GM23338 (cell line): ENCODE measurements around the gene BEST2. TPM values are rescaled to one million over a fixed set of nuclear protein-coding genes. Genes with fewer than 3 reads are reported as not detected.

Experiments
- ATAC-seq: fragments of 200-7000 bp; cut with Tn5 transposase; 3 replicates; pipeline ENCODE4 v1.9.1; 2020
- DNase-seq: peaks from one replicate; pipeline ENCODE4 v3.0.0-alpha.2; 2015; ENCODE audit warnings: low spot score
- H2AFZ ChIP-seq: fragments of 200-600 bp; sonication (generic); 2 replicates; pipeline ENCODE4 v1.8.0; 2016; ENCODE audit warnings: antibody characterized with exemption, mild to moderate bottlenecking, moderate library complexity
- H3F3A ChIP-seq: fragments of 200-600 bp; sonication (generic); replicated peaks from 2 replicates; pipeline ENCODE4 v1.8.0; 2017; ENCODE audit warnings: antibody characterized with exemption, mixed run types, low read depth
- H3K27ac ChIP-seq: fragments of 200-600 bp; sonication (generic); 2 replicates; pipeline ENCODE4 v1.6.1; 2016; ENCODE audit warnings: low read depth
- H3K27me3 ChIP-seq: fragments of 200-600 bp; sonication (generic); 2 replicates; pipeline ENCODE4 v1.8.0; 2016; ENCODE audit warnings: mild to moderate bottlenecking, mixed run types, moderate library complexity; ENCODE audit not compliant: insufficient read depth
- H3K36me3 ChIP-seq: fragments of 200-600 bp; sonication (generic); 2 replicates; pipeline ENCODE4 v1.8.0; 2016; ENCODE audit warnings: mild to moderate bottlenecking; ENCODE audit not compliant: insufficient read depth
- H3K4me1 ChIP-seq: fragments of 200-600 bp; sonication (generic); 2 replicates; pipeline ENCODE4 v1.8.0; 2016; ENCODE audit warnings: mild to moderate bottlenecking, moderate library complexity; ENCODE audit not compliant: insufficient read depth
- H3K4me2 ChIP-seq: fragments of 200-600 bp; sonication (generic); 2 replicates; pipeline ENCODE4 v1.7.1; 2017; ENCODE audit warnings: mixed run types
- H3K4me3 ChIP-seq: fragments of 200-600 bp; sonication (generic); 2 replicates; pipeline ENCODE4 v1.6.1; 2016; ENCODE audit warnings: mixed run types
- H3K79me2 ChIP-seq: fragments of 200-600 bp; sonication (generic); replicated peaks from 2 replicates; pipeline ENCODE4 v1.8.0; 2017; ENCODE audit warnings: mild to moderate bottlenecking; ENCODE audit not compliant: insufficient read depth
- H3K9me2 ChIP-seq: fragments of 200-600 bp; sonication (generic); 2 replicates; pipeline ENCODE4 v1.8.0; 2017; ENCODE audit not compliant: insufficient read depth
- H4K20me1 ChIP-seq: fragments of 200-600 bp; sonication (generic); replicated peaks from 2 replicates; pipeline ENCODE4 v1.8.0; 2017; ENCODE audit warnings: mild to moderate bottlenecking; ENCODE audit not compliant: insufficient read depth
- H3K27ac Mint-ChIP-seq: 2 replicates; pipeline ENCODE4 v1.8.0; 2020; ENCODE audit warnings: inconsistent platforms, mild to moderate bottlenecking, moderate library complexity, mixed read lengths
- H3K27me3 Mint-ChIP-seq: 3 replicates; pipeline ENCODE4 v1.8.0; 2022; ENCODE audit warnings: low read depth, mild to moderate bottlenecking, moderate library complexity, mixed read lengths, inconsistent platforms; ENCODE audit not compliant: insufficient read depth, poor library complexity
- H3K36me3 Mint-ChIP-seq: 3 replicates; pipeline ENCODE4 v1.8.0; 2021; ENCODE audit warnings: low read depth, mild to moderate bottlenecking, inconsistent platforms, moderate library complexity, mixed read lengths
- H3K4me1 Mint-ChIP-seq: 3 replicates; pipeline ENCODE4 v1.8.0; 2020; ENCODE audit warnings: mild to moderate bottlenecking, inconsistent platforms, mixed read lengths
- H3K4me3 Mint-ChIP-seq: 3 replicates; pipeline ENCODE4 v1.8.0; 2021; ENCODE audit warnings: moderate library complexity, mild to moderate bottlenecking, inconsistent platforms, mixed read lengths
- H3K9me3 Mint-ChIP-seq: 3 replicates; pipeline ENCODE4 v1.8.0; 2020; ENCODE audit warnings: moderate library complexity, mild to moderate bottlenecking, inconsistent platforms, mixed read lengths
- CREB1 ChIP-seq: fragments of 250-450 bp; sonication (Bioruptor Pico); IDR thresholded peaks from 2 replicates; pipeline ENCODE4 v1.5.0; 2020; ENCODE audit warnings: low read depth, mild to moderate bottlenecking, moderate library complexity
- EZH2 ChIP-seq: fragments of 200-600 bp; sonication (generic); IDR thresholded peaks from one replicate; pipeline ENCODE4 v1.8.0; 2017; ENCODE audit warnings: antibody characterized with exemption, mild to moderate bottlenecking, low read depth; ENCODE audit not compliant: unreplicated experiment
- EZH2phosphoT487 ChIP-seq: fragments of 200-600 bp; sonication (generic); IDR thresholded peaks from one replicate; pipeline ENCODE4 v1.8.1; 2018; ENCODE audit warnings: antibody characterized with exemption; ENCODE audit not compliant: unreplicated experiment
- JUNB ChIP-seq: IDR thresholded peaks from one replicate; pipeline ENCODE4 v1.6.1; 2016; ENCODE audit warnings: antibody characterized with exemption; ENCODE audit not compliant: unreplicated experiment
- NANOG ChIP-seq: IDR thresholded peaks from 2 replicates; pipeline ENCODE4 v1.6.1; 2016; ENCODE audit warnings: antibody characterized with exemption, borderline replicate concordance
- POLR2AphosphoS5 ChIP-seq: IDR thresholded peaks from 2 replicates; pipeline ENCODE4 v1.6.1; 2016; ENCODE audit warnings: antibody characterized with exemption, low read depth
- ZNF114 ChIP-seq: fragments of 250-450 bp; sonication (Bioruptor Pico); IDR thresholded peaks from 2 replicates; pipeline ENCODE4 v1.5.0; 2020; ENCODE audit warnings: mild to moderate bottlenecking, moderate library complexity
- ZNF331 ChIP-seq: fragments of 250-450 bp; sonication (Bioruptor Pico); IDR thresholded peaks from 2 replicates; pipeline ENCODE4 v1.5.0; 2020; ENCODE audit warnings: low read depth, mild to moderate bottlenecking, moderate library complexity
- polyA plus RNA-seq: library from polyadenylated mRNA; unstranded; fragments of >200 nt; fragmentation: Nextera tagmentation; extraction: Ambion mirVana; gene quantifications from 2 replicates; pipeline ENCODE4 v1.2.1, GENCODE V29; 2016
- total RNA-seq: library from RNA; depleted of rRNA; stranded (reverse); fragments of >200 nt; shearing (Covaris generic); gene quantifications from 2 replicates; pipeline ENCODE4 v1.2.3, GENCODE V29; 2014
- TF ChIP-seq, protein P1 (sequence below), 2 experiments: fragments of 200-600 bp in 1 of 2; sonication (generic) in 1 of 2; conservative IDR thresholded peaks; 2 replicates each; pipeline versions ENCODE4 v1.5.1 to v1.6.1; 2016 to 2017; ENCODE audit warnings: antibody characterized with exemption in 2 of 2, low read depth in 2 of 2, mild to moderate bottlenecking in 2 of 2, moderate library complexity in 1 of 2
- TF ChIP-seq, protein P2 (sequence below): fragments of 250-450 bp; sonication (Bioruptor Pico); IDR thresholded peaks from 2 replicates; pipeline ENCODE4 v1.5.0; 2020; ENCODE audit warnings: mild to moderate bottlenecking, moderate library complexity

The BEST2 gene
- total and polyA plus RNA-seq, 2 experiments from 2014 or later: 1.2 to 10.4 TPM

DNA sequence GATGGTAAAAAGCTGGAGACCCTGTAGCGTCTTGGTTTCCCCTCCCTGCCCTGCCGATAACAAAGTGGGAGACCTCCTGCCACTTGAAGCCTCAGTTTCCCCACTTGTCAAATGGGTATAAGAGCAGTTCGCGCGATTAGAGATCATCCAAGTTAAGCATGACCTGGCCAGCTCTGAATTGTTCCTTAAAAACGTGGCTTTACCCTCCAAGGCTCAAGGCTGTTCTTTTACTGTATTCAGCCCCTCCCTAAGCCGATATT is 28.3 kb upstream of the BEST2 start:
- Histone ChIP-seq H4K20me1 (peaks cover 13% of the 10 kb centered on the region; the same call in 1 of the 2 replicates), H3K4me1 (peaks cover 9% of the 10 kb centered on the region; the same call in 1 of the 2 replicates), H3K27ac (peak overlapping the region; percentile 83), H3K27me3 (no peaks in the 10 kb centered on the region), H3K79me2 (peaks cover 57% of the 10 kb centered on the region), H2AFZ (no peak overlapping the region), H3K36me3 (peaks cover 4% of the 10 kb centered on the region; the same call in 1 of the 2 replicates), H3F3A (peaks cover 34% of the 10 kb centered on the region), H3K9me2 (no peaks in the 10 kb centered on the region), H3K4me2 (peak overlapping the region; percentile 87), H3K4me3 (peak overlapping the region; percentile 80)
- DNase-seq: peak; percentile 17
- peak overlapping the region; percentile 95 for H3K27ac Mint-ChIP-seq
- H3K4me3 Mint-ChIP-seq: peak overlapping the region; percentile 91
- H3K4me1 Mint-ChIP-seq: peaks cover 15% of the 10 kb centered on the region
- no peak for TF ChIP-seq JUNB
- no peak for TF ChIP-seq POLR2AphosphoS5
- TF ChIP-seq, protein P1, sequence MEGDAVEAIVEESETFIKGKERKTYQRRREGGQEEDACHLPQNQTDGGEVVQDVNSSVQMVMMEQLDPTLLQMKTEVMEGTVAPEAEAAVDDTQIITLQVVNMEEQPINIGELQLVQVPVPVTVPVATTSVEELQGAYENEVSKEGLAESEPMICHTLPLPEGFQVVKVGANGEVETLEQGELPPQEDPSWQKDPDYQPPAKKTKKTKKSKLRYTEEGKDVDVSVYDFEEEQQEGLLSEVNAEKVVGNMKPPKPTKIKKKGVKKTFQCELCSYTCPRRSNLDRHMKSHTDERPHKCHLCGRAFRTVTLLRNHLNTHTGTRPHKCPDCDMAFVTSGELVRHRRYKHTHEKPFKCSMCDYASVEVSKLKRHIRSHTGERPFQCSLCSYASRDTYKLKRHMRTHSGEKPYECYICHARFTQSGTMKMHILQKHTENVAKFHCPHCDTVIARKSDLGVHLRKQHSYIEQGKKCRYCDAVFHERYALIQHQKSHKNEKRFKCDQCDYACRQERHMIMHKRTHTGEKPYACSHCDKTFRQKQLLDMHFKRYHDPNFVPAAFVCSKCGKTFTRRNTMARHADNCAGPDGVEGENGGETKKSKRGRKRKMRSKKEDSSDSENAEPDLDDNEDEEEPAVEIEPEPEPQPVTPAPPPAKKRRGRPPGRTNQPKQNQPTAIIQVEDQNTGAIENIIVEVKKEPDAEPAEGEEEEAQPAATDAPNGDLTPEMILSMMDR (conservative IDR thresholded peaks at IDR 0.05; ENCODE audit: low read depth in 2 of 2): no peak
- no peak for TF ChIP-seq ZNF331 (CRISPR knock-in tag)
- TF ChIP-seq CREB1 (CRISPR knock-in tag): no peak
- no peak for TF ChIP-seq EZH2
- no peak for TF ChIP-seq NANOG
- TF ChIP-seq, protein P2, sequence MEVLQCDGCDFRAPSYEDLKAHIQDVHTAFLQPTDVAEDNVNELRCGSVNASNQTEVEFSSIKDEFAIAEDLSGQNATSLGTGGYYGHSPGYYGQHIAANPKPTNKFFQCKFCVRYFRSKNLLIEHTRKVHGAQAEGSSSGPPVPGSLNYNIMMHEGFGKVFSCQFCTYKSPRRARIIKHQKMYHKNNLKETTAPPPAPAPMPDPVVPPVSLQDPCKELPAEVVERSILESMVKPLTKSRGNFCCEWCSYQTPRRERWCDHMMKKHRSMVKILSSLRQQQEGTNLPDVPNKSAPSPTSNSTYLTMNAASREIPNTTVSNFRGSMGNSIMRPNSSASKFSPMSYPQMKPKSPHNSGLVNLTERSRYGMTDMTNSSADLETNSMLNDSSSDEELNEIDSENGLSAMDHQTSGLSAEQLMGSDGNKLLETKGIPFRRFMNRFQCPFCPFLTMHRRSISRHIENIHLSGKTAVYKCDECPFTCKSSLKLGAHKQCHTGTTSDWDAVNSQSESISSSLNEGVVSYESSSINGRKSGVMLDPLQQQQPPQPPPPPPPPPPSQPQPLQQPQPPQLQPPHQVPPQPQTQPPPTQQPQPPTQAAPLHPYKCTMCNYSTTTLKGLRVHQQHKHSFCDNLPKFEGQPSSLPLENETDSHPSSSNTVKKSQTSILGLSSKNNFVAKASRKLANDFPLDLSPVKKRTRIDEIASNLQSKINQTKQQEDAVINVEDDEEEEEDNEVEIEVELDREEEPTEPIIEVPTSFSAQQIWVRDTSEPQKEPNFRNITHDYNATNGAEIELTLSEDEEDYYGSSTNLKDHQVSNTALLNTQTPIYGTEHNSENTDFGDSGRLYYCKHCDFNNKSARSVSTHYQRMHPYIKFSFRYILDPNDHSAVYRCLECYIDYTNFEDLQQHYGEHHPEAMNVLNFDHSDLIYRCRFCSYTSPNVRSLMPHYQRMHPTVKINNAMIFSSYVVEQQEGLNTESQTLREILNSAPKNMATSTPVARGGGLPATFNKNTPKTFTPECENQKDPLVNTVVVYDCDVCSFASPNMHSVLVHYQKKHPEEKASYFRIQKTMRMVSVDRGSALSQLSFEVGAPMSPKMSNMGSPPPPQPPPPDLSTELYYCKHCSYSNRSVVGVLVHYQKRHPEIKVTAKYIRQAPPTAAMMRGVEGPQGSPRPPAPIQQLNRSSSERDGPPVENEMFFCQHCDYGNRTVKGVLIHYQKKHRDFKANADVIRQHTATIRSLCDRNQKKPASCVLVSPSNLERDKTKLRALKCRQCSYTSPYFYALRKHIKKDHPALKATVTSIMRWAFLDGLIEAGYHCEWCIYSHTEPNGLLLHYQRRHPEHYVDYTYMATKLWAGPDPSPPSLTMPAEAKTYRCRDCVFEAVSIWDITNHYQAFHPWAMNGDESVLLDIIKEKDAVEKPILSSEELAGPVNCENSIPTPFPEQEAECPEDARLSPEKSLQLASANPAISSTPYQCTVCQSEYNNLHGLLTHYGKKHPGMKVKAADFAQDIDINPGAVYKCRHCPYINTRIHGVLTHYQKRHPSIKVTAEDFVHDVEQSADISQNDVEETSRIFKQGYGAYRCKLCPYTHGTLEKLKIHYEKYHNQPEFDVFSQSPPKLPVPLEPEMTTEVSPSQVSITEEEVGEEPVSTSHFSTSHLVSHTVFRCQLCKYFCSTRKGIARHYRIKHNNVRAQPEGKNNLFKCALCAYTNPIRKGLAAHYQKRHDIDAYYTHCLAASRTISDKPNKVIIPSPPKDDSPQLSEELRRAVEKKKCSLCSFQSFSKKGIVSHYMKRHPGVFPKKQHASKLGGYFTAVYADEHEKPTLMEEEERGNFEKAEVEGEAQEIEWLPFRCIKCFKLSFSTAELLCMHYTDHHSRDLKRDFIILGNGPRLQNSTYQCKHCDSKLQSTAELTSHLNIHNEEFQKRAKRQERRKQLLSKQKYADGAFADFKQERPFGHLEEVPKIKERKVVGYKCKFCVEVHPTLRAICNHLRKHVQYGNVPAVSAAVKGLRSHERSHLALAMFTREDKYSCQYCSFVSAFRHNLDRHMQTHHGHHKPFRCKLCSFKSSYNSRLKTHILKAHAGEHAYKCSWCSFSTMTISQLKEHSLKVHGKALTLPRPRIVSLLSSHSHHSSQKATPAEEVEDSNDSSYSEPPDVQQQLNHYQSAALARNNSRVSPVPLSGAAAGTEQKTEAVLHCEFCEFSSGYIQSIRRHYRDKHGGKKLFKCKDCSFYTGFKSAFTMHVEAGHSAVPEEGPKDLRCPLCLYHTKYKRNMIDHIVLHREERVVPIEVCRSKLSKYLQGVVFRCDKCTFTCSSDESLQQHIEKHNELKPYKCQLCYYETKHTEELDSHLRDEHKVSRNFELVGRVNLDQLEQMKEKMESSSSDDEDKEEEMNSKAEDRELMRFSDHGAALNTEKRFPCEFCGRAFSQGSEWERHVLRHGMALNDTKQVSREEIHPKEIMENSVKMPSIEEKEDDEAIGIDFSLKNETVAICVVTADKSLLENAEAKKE (CRISPR knock-in tag): no peak
- TF ChIP-seq ZNF114 (CRISPR knock-in tag): no peak
- no peak for TF ChIP-seq EZH2phosphoT487
- H3K36me3 Mint-ChIP-seq: peaks cover 37% of the 10 kb centered on the region
- ATAC-seq: no peak
- H3K27me3 Mint-ChIP-seq: peaks cover 27% of the 10 kb centered on the region
- H3K9me3 Mint-ChIP-seq: no peaks in the 10 kb centered on the region; the same call in 2 of the 3 replicates
